Activated CD4-positive, alpha-beta T cell treated with anti-CD3 and anti-CD28 coated beads, Interleukin-2, amount 50 U/mL, for 48 hours (primary cell): ENCODE data around the gene NGDN.
"Not testable (repeated sequence)": the region's sequence is repeated elsewhere in the genome, so short reads cannot be mapped to it uniquely, and the experiment has no call there.

Source experiments
- DNase-seq, 2 experiments: peaks; one replicate each; pipeline ENCODE4 v3.0.0-alpha.2; 2020

Gene NGDN

GRCh38 chr14:23469127-23469905 is at the start of gene NGDN:
Gene NGDN, plus strand, starts transcription at chr14:23469703. Its CDS starts 13 bp downstream, at chr14:23469716.
- peak; percentile 91 to 93 for DNase-seq

- DNase-seq, result peak; percentile 12 to 26
Measured at GRCh38 chr14:23421594-23421993, 47.9 kb upstream of the NGDN start.

GRCh38 chr14:23423657-23424056 is 45.8 kb upstream of the NGDN start:
- no peak for DNase-seq

- no peak for DNase-seq
Measured at GRCh38 chr14:23425169-23425568, 44.3 kb upstream of the NGDN start.

- not testable (repeated sequence) for DNase-seq
Measured at GRCh38 chr14:23425798-23426197, 43.7 kb upstream of the NGDN start.

GRCh38 chr14:23428686-23429495 is 40.6 kb upstream of the NGDN start:
- no peak for DNase-seq

- no peak for DNase-seq
Measured at GRCh38 chr14:23430016-23430722, 39.3 kb upstream of the NGDN start.

GRCh38 chr14:23430723-23431085 is 38.8 kb upstream of the NGDN start:
- no peak for DNase-seq

GRCh38 chr14:23431486-23431885 is 38.0 kb upstream of the NGDN start:
- DNase-seq, result no peak

GRCh38 chr14:23432102-23432925 is 37.2 kb upstream of the NGDN start:
- no peak for DNase-seq

- no peak for DNase-seq
Measured at GRCh38 chr14:23432946-23433345, 36.6 kb upstream of the NGDN start.

GRCh38 chr14:23433457-23433856 is 36.0 kb upstream of the NGDN start:
- DNase-seq, result no peak

- DNase-seq, result no peak
Measured at GRCh38 chr14:23434488-23435222, 34.8 kb upstream of the NGDN start.

- DNase-seq, result no peak
Measured at GRCh38 chr14:23435543-23436326, 33.8 kb upstream of the NGDN start, which contains the start of gene MYH7. Gene MYH7, minus strand, starts transcription at chr14:23435660. Its CDS starts 1,928 bp downstream, at chr14:23433732.

GRCh38 chr14:23436327-23437132 is 33.0 kb upstream of the NGDN start:
- DNase-seq, result no peak

GRCh38 chr14:23437133-23438100 is 32.1 kb upstream of the NGDN start:
- no peak for DNase-seq

GRCh38 chr14:23438101-23438971 is 31.2 kb upstream of the NGDN start:
- no peak for DNase-seq
